HG02610 (cell line): ENCODE data around the gene ADH7.
"Not testable (repeated sequence)": the region's sequence is repeated elsewhere in the genome, so short reads cannot be mapped to it uniquely, and the experiment has no call there.

Experiments
- ATAC-seq: cut with Tn5 transposase; IDR thresholded peaks from one replicate; pipeline ENCODE4 v1.9.1; 2021; ENCODE audit warnings: mild to moderate bottlenecking, moderate library complexity; ENCODE audit not compliant: unreplicated experiment

ADH7 gene

DNA sequence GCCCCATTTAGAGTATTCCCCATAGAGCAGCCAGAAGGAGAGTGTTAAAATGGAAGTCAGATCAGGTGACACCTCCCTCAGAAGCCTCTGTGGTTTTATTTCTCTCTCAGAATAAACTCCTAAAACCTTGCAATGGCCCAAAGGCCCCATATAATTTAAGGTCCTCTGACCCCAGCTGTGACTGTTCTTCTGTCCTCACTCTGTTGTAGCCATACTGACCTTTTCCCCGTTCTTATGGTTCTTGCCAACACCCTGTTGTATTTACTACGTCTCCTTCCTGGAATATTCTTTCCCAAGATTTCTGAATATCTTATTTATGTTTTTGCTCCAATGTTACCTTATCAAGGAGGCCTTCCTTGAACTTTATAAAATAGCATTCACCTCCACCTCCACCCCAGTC lies 18.0 kb downstream of the ADH7 start:
- ATAC-seq: no peak

DNA sequence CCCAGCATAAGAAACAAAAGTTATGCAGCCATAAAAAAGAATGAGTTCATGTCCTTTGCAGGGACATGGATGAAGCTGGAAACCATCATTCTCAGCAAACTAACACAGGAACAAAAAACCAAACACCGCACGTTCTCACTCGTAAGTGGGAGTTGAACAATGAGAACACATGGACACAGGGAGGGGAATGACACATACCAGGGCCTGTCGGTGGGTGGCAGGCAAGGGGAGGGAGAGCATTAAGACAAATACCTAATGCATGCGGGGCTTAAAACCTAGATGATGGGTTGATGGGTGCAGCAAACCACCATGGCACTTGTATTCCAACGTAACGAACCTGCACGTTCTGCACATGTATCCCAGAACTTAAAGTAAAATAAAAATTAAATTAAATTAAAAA lies 19.4 kb downstream of the ADH7 start:
- not testable (repeated sequence) for ATAC-seq

DNA sequence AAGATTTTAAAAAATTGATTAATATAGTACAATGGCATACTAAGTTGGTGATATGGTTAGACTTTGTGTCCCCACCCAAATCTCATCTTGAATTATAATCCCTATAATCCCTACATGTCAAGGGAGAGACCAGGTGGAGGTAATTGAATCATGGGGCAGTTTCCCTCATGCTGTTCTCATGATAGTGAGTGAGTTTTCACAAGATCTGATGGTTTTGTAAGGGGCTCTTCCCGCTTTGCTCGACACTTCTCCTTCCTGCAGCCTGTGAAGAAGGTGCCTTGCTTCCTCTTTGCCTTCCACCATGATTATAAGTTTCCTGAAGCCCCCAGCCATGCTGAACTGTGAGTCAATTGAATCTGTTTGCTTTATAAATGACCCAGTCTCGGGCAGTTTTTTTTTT lies 20.2 kb downstream of the ADH7 start:
- ATAC-seq: not testable (repeated sequence)

GRCh38 chr4:99414401-99414800 lies 20.7 kb downstream of the ADH7 start:
- no peak for ATAC-seq

GRCh38 chr4:99413140-99413539 lies 22.0 kb downstream of the ADH7 start:
- no peak for ATAC-seq

- ATAC-seq: no peak
These were observed 24.1 kb downstream of the ADH7 start for GRCh38 chr4:99411041-99411440.

DNA sequence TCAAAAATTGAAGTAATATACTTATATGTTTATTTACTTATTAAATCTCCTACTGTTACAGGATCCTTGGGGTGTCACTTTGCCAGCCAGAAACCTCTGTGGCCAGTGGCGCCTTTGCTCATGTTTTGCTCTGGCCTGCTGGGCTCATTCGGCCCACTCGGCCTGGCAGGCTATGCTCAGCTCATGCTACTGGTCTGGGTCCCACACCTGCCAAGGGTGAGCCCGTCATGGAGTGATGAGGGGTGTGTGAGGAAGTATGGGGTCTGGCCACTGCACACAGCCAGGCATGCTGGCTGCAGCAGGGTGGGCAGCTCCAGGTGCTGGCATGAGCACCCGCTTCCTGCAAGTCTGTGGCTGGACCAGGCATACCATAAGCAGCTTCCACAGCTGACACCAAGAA lies 25.1 kb downstream of the ADH7 start:
- ATAC-seq: no peak

DNA sequence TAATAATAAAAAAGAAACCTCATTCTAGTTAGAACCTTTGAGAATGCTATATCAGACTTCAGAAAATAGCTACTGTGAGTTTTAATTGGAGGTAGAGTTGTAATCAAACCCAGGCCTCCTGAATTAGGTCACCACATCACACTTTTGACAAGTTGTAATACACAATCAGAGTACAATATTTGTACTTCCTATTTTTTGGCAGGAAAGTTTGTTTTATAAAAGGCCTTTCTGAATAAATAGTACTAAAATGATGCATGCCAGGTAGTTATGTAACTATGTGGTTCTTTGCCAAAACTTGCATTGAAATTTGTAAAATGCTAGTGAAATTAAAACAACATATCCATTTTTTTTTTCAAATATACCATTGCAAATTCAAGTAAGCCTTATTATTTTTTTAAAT lies 26.8 kb downstream of the ADH7 start:
- no peak for ATAC-seq

- peak; percentile 15 for ATAC-seq
These were observed 29.6 kb downstream of the ADH7 start for GRCh38 chr4:99405433-99406115.

GRCh38 chr4:99404595-99405287 lies 30.4 kb downstream of the ADH7 start:
- peak; percentile 92 for ATAC-seq

DNA sequence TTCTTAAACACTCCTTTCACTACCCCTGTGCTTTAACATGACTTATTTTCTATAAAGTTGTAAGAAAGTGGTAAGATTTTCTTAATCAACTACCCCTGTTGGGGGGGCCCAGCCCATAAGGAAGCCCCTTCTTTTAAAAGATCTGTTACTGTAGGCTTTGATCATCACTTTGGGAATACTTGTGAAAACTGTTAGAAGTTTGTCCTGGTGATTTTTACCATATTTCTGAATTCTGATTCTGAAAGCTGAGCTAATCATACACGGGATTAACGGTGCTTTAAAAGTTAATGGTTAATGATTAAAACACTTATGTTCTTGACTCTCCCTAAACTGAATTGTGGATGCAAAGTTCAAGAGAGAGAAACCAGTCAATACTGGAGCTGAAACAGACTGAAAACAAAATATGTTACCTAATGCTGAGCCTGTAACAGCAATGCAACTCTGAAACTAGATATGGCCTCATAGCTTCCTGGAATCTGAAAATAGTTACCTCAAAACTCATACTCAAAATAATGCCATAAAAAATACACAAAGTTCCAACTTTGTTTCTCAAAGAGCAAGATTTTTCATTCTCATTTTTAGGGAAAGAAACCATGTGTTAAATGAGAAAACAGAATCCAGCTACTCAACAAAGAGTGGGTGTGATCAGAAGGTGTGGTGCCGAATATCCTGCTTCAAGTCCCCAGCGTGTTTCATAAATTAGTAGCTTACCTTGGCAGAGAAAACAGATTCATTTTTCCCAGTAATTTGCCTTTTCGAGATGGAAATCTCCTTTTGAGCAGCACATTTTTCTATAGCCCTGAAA lies 31.6 kb downstream of the ADH7 start:
- ATAC-seq: peak; percentile 62

GRCh38 chr4:99402765-99403164 lies 32.4 kb downstream of the ADH7 start:
- ATAC-seq: no peak

DNA sequence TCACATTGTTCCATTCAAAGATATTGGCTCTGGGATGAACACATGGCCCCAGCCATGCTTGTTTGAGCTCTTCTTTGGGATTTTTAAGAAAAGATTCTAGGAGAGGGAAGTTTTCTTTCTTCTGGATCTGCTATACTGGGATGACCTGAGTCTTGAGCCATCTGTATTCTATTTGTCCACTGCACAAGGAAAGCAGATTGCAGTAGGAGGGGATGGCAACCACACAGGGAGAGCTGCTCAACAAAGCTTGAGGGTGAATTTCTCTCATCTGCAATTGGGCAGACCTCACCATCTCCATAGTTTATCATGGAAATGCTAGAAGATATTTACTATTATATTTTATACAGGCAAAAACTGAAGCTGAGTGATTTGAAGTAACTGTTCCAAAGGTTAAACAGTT lies 34.3 kb downstream of the ADH7 start:
- no peak for ATAC-seq

DNA sequence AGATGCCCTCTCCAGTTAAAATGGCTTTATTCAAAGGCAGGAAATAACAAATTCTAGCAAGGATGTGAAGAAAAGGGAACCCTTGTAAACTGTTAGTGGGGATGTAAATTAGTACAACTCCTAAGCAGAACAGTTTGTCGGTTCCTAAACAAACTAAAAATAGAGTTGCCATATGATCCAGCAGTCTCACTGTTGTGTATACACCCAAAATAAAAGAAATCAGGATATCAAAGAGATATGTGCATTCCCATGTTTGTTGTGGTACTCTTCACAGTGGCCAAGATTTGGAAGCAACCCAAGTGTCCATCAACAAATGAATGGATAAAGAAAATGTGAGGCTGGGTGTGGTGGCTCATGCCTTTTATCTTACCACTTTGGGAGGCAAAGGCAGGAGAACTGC lies 36.1 kb downstream of the ADH7 start:
- no peak for ATAC-seq

DNA sequence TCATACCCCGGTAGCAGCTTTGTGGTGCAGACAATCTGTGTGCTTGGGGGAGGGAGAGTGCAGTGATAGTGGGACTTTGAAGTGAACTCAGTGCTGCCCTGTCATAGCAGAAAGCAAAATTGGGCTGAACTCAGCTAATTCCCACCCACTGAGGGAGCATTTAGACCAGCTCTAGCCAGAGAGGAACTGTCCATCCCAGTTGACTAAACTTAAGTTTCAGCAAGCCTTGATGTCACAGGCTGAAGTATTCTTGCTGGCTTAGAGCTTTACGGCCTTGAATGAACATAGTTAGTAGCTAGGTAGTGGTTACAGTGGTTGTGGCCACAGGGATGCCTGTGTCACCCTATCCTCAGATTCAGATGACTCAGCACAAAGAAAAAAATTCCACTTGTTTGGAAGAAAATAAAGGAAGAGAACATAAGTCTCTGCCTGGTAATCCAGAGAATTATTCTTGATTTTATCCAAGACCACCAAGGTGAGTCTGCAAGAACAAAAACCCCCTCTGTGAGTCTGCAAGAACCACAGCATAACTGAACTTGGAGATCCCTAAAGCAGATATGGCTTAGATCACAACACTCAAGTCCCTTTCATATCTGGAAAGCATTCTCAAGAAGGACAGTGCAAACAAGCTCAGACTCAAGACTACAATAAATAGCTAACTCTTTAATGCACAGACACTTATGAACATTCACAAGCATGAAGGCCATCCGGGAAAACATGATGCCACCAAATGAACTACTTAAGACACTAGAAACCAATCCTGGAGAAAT lies 39.4 kb downstream of the ADH7 start:
- ATAC-seq: no peak

DNA sequence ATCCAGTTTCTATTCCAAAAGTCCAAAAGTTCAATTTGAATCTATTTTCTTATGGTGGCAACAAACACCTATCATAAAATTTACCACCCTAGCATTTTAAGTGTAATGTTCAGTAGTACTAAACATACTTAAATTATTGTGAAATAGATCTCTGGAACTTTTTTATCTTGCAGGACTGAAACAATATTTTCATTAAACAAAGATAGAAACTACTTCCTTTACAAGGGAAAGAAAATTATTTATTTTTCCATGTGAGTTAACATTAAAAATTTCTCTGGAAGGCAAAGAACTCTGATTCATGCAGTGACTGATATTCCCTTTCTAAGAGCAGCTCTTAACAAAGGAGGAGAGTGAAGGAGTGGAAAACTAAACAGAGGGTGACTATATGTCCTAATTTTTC lies 40.2 kb downstream of the ADH7 start:
- ATAC-seq: no peak

- ATAC-seq: no peak
These were observed 45.1 kb downstream of the ADH7 start for GRCh38 chr4:99390055-99390454.

DNA sequence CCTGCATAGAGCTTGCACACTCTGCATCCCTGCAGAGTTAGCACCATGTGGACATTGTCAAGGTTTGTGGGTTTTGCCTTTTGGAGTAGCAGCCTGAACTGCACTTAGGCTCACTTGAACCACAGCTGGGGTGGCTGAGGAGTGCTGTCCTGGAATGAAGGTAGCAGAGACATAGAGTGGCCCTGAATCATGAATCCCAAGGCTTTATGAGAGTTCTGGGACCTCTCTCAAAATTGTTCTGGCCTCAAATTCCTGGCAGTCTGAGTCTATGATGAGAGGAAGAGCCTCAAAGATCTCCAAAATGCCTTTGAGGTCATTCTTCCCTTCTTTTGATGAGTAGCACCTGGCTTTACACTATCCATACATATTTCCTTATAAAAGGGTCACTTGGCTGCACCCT lies 45.5 kb downstream of the ADH7 start:
- ATAC-seq: no peak

GRCh38 chr4:99383833-99384392 lies 51.2 kb downstream of the ADH7 start:
- ATAC-seq: no peak

DNA sequence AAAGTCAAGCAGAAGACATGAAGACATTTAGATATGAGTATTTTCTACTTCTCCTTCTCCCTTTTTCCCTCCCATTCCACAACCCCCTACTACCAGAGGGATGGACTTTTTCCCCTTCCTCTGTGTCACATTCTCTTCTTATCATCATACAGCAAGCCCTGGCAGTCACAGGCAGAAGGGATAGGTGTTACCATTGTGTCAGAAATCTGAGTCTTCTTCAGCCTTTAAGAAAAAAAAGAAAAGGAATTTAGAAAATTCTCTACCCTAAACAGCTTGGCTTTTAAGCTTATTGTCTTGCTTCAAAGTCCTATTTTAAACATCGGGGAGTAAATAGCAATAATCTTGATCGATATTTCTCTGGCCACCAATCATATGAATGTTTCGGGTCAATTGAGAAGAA lies 51.7 kb downstream of the ADH7 start:
- ATAC-seq: no peak
